ENCODE results near the gene COA8.

GRCh38 chr14:103629503-103630121, 66.9 kb downstream of the COA8 start:
- TF ChIP-seq CTCF (conservative IDR thresholded peaks at IDR 0.05; ENCODE audit: low read depth, low read length) (no peak), EZH2 (IDR thresholded peaks at IDR 0.05; ENCODE audit: low read length, unreplicated experiment) (no peak)

All from PC-3 (cell line).